Endodermal cell (in vitro differentiated cells): ENCODE data around the gene EIF4G3. TPM values are rescaled to one million over a fixed set of nuclear protein-coding genes. Genes with fewer than 3 reads are reported as not detected.

Experiments
- DNase-seq: peaks from one replicate; pipeline ENCODE4 v3.0.0-alpha.2; 2017
- H3K27ac ChIP-seq: 2 replicates; pipeline ENCODE4 v1.5.1; 2013; ENCODE audit warnings: mild to moderate bottlenecking, low read depth, low read length, moderate library complexity
- H3K27me3 ChIP-seq: 2 replicates; pipeline ENCODE4 v1.6.1; 2013; ENCODE audit warnings: mild to moderate bottlenecking, low read length, moderate library complexity; ENCODE audit not compliant: insufficient read depth, control insufficient read depth, poor library complexity, severe bottlenecking
- H3K36me3 ChIP-seq: 2 replicates; pipeline ENCODE4 v1.7.0; 2013; ENCODE audit warnings: mild to moderate bottlenecking, low read length, moderate library complexity; ENCODE audit not compliant: control insufficient read depth, insufficient read depth
- H3K4me1 ChIP-seq: one replicate; pipeline ENCODE4 v1.7.0; 2013; ENCODE audit warnings: low read length; ENCODE audit not compliant: control insufficient read depth, insufficient read depth
- H3K4me3 ChIP-seq: 2 replicates; pipeline ENCODE4 v1.5.1; 2013; ENCODE audit warnings: mild to moderate bottlenecking, low read length, moderate library complexity
- H3K9ac ChIP-seq: 2 replicates; pipeline ENCODE4 v1.6.1; 2013; ENCODE audit warnings: mild to moderate bottlenecking, low read length, moderate library complexity; ENCODE audit not compliant: poor library complexity, severe bottlenecking; ENCODE audit errors: extremely low read depth
- H3K9me3 ChIP-seq: 2 replicates; pipeline ENCODE4 v1.6.1; 2013; ENCODE audit warnings: mild to moderate bottlenecking, low read length, moderate library complexity; ENCODE audit not compliant: control insufficient read depth
- H3K27ac Mint-ChIP-seq: 2 replicates; pipeline ENCODE4 v1.8.0; 2020; ENCODE audit warnings: mixed read lengths
- H3K27me3 Mint-ChIP-seq: 2 replicates; pipeline ENCODE4 v1.8.0; 2021; ENCODE audit warnings: mild to moderate bottlenecking, mixed read lengths; ENCODE audit not compliant: insufficient read depth
- H3K36me3 Mint-ChIP-seq: 2 replicates; pipeline ENCODE4 v1.8.0; 2020; ENCODE audit warnings: low read depth, mixed read lengths
- H3K4me1 Mint-ChIP-seq: 2 replicates; pipeline ENCODE4 v1.8.0; 2020; ENCODE audit warnings: mixed read lengths
- H3K4me3 Mint-ChIP-seq: 2 replicates; pipeline ENCODE4 v1.8.0; 2020; ENCODE audit warnings: mild to moderate bottlenecking, moderate library complexity, mixed read lengths
- H3K9me3 Mint-ChIP-seq: 2 replicates; pipeline ENCODE4 v1.8.0; 2020; ENCODE audit warnings: mild to moderate bottlenecking, mixed read lengths
- WGBS, 2 experiments: methylation state at CpG; one replicate each; pipeline versions ENCODE4 v1.1.5 to v1.1.7; 2013; ENCODE audit warnings: missing lambda C conversion rate in 2 of 2, mixed read lengths in 1 of 2; ENCODE audit not compliant: insufficient coverage in 1 of 2, insufficient read length in 1 of 2; 5-methylcytosine and 5-hydroxymethylcytosine counted together
- total RNA-seq, 2 donors: library from RNA; stranded (reverse); fragmentation: NEBNext Ultra II Directional in 1 of 2; extraction: Animal tissue kit (Norgen Biotek cat#: 25700) in 1 of 2; gene quantifications; 2 replicates in 1 of 2; 3 replicates in 1 of 2; pipeline ENCODE4 v1.2.1, GENCODE V29; 2021
- TF ChIP-seq, protein P1 (sequence below): fragments of 200-600 bp; sonication (generic); conservative IDR thresholded peaks from 2 replicates; pipeline ENCODE4 v1.5.0; 2021; ENCODE audit warnings: antibody characterized with exemption, mild to moderate bottlenecking

EIF4G3 gene
- total RNA-seq, 2 donors from 2014 or later = 101 to 103 TPM

DNA sequence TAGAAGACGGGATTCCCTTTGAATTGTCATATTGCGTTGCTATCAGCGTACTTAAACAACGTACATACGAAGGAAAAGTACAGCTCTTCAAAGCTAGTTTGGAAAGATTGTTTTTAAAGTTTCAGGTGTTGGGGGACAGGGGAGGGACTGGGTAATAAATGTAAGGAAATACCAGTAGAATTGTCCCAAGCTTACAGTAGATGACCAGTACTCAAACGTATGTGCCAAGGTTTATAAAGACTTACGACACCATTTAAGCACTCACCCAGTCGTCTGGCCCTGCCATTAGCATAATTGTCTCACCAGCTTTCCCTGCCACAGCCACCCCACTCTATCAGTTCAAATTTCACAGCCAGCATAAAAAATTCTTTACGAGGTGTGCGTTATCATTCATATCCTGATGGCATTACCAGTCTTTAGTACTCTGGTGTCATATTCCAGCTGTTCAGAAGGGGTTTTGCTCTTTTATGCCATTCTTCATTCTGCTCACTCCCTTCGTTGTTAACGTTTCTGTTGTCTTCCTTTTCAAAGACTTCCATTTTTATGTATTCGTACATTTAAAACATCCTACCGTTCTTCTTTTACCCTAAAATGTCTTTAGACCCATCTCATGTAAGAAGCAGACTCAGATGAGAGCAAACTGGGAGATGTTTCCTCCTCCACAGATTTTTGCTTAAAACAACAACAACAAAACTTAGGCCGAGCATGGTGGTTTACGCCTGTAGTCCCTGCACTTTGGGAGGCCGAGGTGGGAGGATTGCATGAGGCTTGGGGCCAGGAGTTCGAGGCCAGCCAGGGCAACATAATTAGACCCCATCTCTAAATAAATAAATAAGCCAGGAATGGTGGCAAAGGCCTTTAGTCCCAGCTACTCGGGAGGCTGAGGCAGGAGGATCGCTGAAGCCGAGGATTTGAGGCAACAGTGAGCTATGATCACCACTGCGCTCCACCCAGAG, 388.6 kb downstream of the EIF4G3 start:
- H3K9ac ChIP-seq = peak overlapping the region; percentile 71
- H3K9me3 ChIP-seq = no peaks in the 10 kb centered on the region
- WGBS, 2 experiments = 43 to 53% methylated on average over 19 to 22 of the region's 22 CpGs
- H3K27ac Mint-ChIP-seq = peak overlapping the region; percentile 98
- H3K27ac ChIP-seq = peak overlapping the region; percentile 97
- H3K4me1 ChIP-seq = no peaks in the 10 kb centered on the region
- H3K36me3 Mint-ChIP-seq = no peaks in the 10 kb centered on the region
- no peaks in the 10 kb centered on the region for H3K27me3 Mint-ChIP-seq
- no peaks in the 10 kb centered on the region for H3K36me3 ChIP-seq
- TF ChIP-seq, protein P1, sequence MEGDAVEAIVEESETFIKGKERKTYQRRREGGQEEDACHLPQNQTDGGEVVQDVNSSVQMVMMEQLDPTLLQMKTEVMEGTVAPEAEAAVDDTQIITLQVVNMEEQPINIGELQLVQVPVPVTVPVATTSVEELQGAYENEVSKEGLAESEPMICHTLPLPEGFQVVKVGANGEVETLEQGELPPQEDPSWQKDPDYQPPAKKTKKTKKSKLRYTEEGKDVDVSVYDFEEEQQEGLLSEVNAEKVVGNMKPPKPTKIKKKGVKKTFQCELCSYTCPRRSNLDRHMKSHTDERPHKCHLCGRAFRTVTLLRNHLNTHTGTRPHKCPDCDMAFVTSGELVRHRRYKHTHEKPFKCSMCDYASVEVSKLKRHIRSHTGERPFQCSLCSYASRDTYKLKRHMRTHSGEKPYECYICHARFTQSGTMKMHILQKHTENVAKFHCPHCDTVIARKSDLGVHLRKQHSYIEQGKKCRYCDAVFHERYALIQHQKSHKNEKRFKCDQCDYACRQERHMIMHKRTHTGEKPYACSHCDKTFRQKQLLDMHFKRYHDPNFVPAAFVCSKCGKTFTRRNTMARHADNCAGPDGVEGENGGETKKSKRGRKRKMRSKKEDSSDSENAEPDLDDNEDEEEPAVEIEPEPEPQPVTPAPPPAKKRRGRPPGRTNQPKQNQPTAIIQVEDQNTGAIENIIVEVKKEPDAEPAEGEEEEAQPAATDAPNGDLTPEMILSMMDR = no peak
- H3K4me3 Mint-ChIP-seq = peak overlapping the region; percentile 98
- no peaks in the 10 kb centered on the region for H3K27me3 ChIP-seq
- peaks cover 22% of the 10 kb centered on the region for H3K4me1 Mint-ChIP-seq
- DNase-seq = peak; percentile 52
- no peaks in the 10 kb centered on the region for H3K9me3 Mint-ChIP-seq
- H3K4me3 ChIP-seq = peak overlapping the region; percentile 86

GRCh38 chr1:20787029-20787839, 389.5 kb downstream of the EIF4G3 start, which contains the start of gene HP1BP3:
HP1BP3 (minus strand) TSS chr1:20787307; CDS start chr1:20780440, 6,867 bp downstream.
- Histone ChIP-seq H3K36me3 (no peaks in the 10 kb centered on the region), H3K9ac (peak within 1 kb of the TSS; percentile 90), H3K9me3 (no peaks in the 10 kb centered on the region), H3K4me3 (peak within 1 kb of the TSS; percentile 91), H3K4me1 (no peaks in the 10 kb centered on the region), H3K27ac (peak within 1 kb of the TSS; percentile 99), H3K27me3 (no peaks in the 10 kb centered on the region)
- H3K27ac Mint-ChIP-seq = peak within 1 kb of the TSS; percentile 98
- peak; percentile 85 for DNase-seq
- no peaks in the 10 kb centered on the region for H3K36me3 Mint-ChIP-seq
- no peaks in the 10 kb centered on the region for H3K9me3 Mint-ChIP-seq
- TF ChIP-seq, protein P1 = no peak
- H3K4me3 Mint-ChIP-seq = peak within 1 kb of the TSS; percentile 98
- no peaks in the 10 kb centered on the region for H3K27me3 Mint-ChIP-seq
- 0% methylated on average over 46 to 99 of the region's 99 CpGs for WGBS, 2 experiments
- peaks cover 22% of the 10 kb centered on the region for H3K4me1 Mint-ChIP-seq

- Histone ChIP-seq H3K9me3 (no peaks in the 10 kb centered on the region), H3K27ac (peak overlapping the region; percentile 99), H3K9ac (peak overlapping the region; percentile 90), H3K4me1 (no peaks in the 10 kb centered on the region), H3K4me3 (peak overlapping the region; percentile 91), H3K27me3 (no peaks in the 10 kb centered on the region), H3K36me3 (no peaks in the 10 kb centered on the region)
- 0% methylated on average over 14 to 102 of the region's 102 CpGs for WGBS, 2 experiments
- Mint-ChIP-seq H3K27ac (peak overlapping the region; percentile 98), H3K9me3 (no peaks in the 10 kb centered on the region), H3K36me3 (no peaks in the 10 kb centered on the region), H3K4me1 (peaks cover 22% of the 10 kb centered on the region), H3K4me3 (peak overlapping the region; percentile 98), H3K27me3 (no peaks in the 10 kb centered on the region)
- TF ChIP-seq, protein P1 = no peak
- peak; percentile 98 for DNase-seq
Observed at GRCh38 chr1:20786253-20787028, 390.3 kb downstream of the EIF4G3 start.
